Ishikawa (cell line): ENCODE data around the gene GDAP1L1.

Experiments used
- CEBPB ChIP-seq: IDR thresholded peaks from 2 replicates; pipeline ENCODE4 v1.6.1; 2012
- CREB1 ChIP-seq: IDR thresholded peaks from 2 replicates; pipeline ENCODE4 v1.6.1; 2012; ENCODE audit warnings: low read depth
- EGR1 ChIP-seq: IDR thresholded peaks from 2 replicates; pipeline ENCODE4 v1.6.1; 2012
- EP300 ChIP-seq: IDR thresholded peaks from 2 replicates; pipeline ENCODE4 v1.6.1; 2012; ENCODE audit warnings: borderline replicate concordance
- FOXM1 ChIP-seq: IDR thresholded peaks from 2 replicates; pipeline ENCODE4 v1.6.1; 2012; ENCODE audit warnings: low read depth, borderline replicate concordance
- MAX ChIP-seq: IDR thresholded peaks from 2 replicates; pipeline ENCODE4 v1.6.1; 2012
- NFIC ChIP-seq: IDR thresholded peaks from 2 replicates; pipeline ENCODE4 v1.6.1; 2012
- RAD21 ChIP-seq: IDR thresholded peaks from 2 replicates; pipeline ENCODE4 v1.6.1; 2012; ENCODE audit warnings: low read depth
- REST ChIP-seq: IDR thresholded peaks from 2 replicates; pipeline ENCODE4 v1.6.1; 2012; ENCODE audit warnings: low read depth, mild to moderate bottlenecking
- TAF1 ChIP-seq: IDR thresholded peaks from 2 replicates; pipeline ENCODE4 v1.6.1; 2012; ENCODE audit warnings: low read depth, mild to moderate bottlenecking
- TCF12 ChIP-seq: IDR thresholded peaks from 2 replicates; pipeline ENCODE4 v1.6.1; 2012; ENCODE audit warnings: low read depth
- TEAD4 ChIP-seq: IDR thresholded peaks from 2 replicates; pipeline ENCODE4 v1.6.1; 2012
- USF1 ChIP-seq: IDR thresholded peaks from 2 replicates; pipeline ENCODE4 v1.6.1; 2012
- YY1 ChIP-seq: IDR thresholded peaks from 2 replicates; pipeline ENCODE4 v1.6.1; 2012; ENCODE audit warnings: low read depth
- ZBTB7A ChIP-seq: IDR thresholded peaks from 2 replicates; pipeline ENCODE4 v1.6.1; 2012; ENCODE audit warnings: low read depth

GDAP1L1 gene

GRCh38 chr20:44254073-44254472, 7.0 kb downstream of the GDAP1L1 start:
- no peak for TF ChIP-seq TCF12
- TF ChIP-seq CEBPB = no peak
- no peak for TF ChIP-seq FOXM1

GRCh38 chr20:44255942-44256341, 8.8 kb downstream of the GDAP1L1 start:
- TF ChIP-seq REST (no peak), YY1 (no peak), RAD21 (no peak), TEAD4 (no peak), TCF12 (no peak), NFIC (no peak), MAX (no peak), USF1 (no peak), ZBTB7A (no peak), CREB1 (no peak), TAF1 (no peak), EP300 (no peak), EGR1 (no peak), FOXM1 (no peak), CEBPB (no peak)

GRCh38 chr20:44256961-44257360, 9.9 kb downstream of the GDAP1L1 start:
- no peak for TF ChIP-seq NFIC
- TF ChIP-seq EGR1 = no peak
- no peak for TF ChIP-seq TAF1
- TF ChIP-seq MAX = no peak
- TF ChIP-seq YY1 = no peak
- no peak for TF ChIP-seq EP300
- no peak for TF ChIP-seq TCF12
- no peak for TF ChIP-seq ZBTB7A
- TF ChIP-seq TEAD4 = no peak
- TF ChIP-seq USF1 = no peak
- no peak for TF ChIP-seq CREB1
- no peak for TF ChIP-seq REST
- no peak for TF ChIP-seq CEBPB
- no peak for TF ChIP-seq RAD21
- TF ChIP-seq FOXM1 = no peak

- TF ChIP-seq FOXM1 = no peak
- TF ChIP-seq REST = no peak
- TF ChIP-seq TAF1 = no peak
- no peak for TF ChIP-seq EGR1
- no peak for TF ChIP-seq CREB1
- no peak for TF ChIP-seq MAX
- TF ChIP-seq TEAD4 = no peak
- TF ChIP-seq CEBPB = no peak
- no peak for TF ChIP-seq NFIC
- TF ChIP-seq USF1 = no peak
- no peak for TF ChIP-seq YY1
- no peak for TF ChIP-seq TCF12
- TF ChIP-seq EP300 = no peak
- no peak for TF ChIP-seq RAD21
- no peak for TF ChIP-seq ZBTB7A
These were observed 11.2 kb downstream of the GDAP1L1 start for GRCh38 chr20:44258226-44258890.
